Thyroid gland (tissue), 4 donors: ENCODE measurements around the gene RAB3GAP1. TPM values are rescaled to one million over a fixed set of nuclear protein-coding genes. Genes with fewer than 3 reads are reported as not detected.

Experiments used
- DNase-seq, 2 donors: peaks; one replicate each; pipeline ENCODE4 v3.0.0-alpha.2; 2019
- H3K27ac ChIP-seq, 3 donors: fragments of 200-600 bp; sonication (generic); 1 replicate in 2 of 3; 2 replicates in 1 of 3; pipeline ENCODE4 v1.5.1; 2016 to 2019; ENCODE audit warnings: mild to moderate bottlenecking in 1 of 3, moderate library complexity in 1 of 3
- H3K27me3 ChIP-seq: fragments of 200-600 bp; sonication (generic); one replicate; pipeline ENCODE4 v1.5.1; 2019
- H3K36me3 ChIP-seq, 2 donors: fragments of 200-600 bp; sonication (generic); one replicate each; pipeline ENCODE4 v1.5.1; 2016 to 2019
- H3K4me1 ChIP-seq, 2 donors: fragments of 200-600 bp; sonication (generic); one replicate each; pipeline ENCODE4 v1.5.1; 2017 to 2019
- H3K4me3 ChIP-seq, 3 donors: fragments of 200-600 bp; sonication (generic); replicated peaks in 1 of 3; 1 replicate in 2 of 3; 2 replicates in 1 of 3; pipeline ENCODE4 v1.5.1; 2016; ENCODE audit warnings: mild to moderate bottlenecking in 1 of 3
- H3K9me3 ChIP-seq: fragments of 200-600 bp; sonication (generic); one replicate; pipeline ENCODE4 v1.5.1; 2017
- POLR2A ChIP-seq, 2 donors: fragments of 450-650 bp; IDR thresholded peaks; one replicate each; pipeline ENCODE4 v1.6.1; 2017; ENCODE audit warnings: antibody characterized with exemption in 2 of 2, mild to moderate bottlenecking in 2 of 2, moderate library complexity in 1 of 2
- WGBS, 2 donors: methylation state at CpG; one replicate each; pipeline ENCODE4 v1.1.5; 2017; 5-methylcytosine and 5-hydroxymethylcytosine counted together
- intact Hi-C: fragments of 100-400 bp; cut with DNase I; formaldehyde crosslinking; loops from one replicate; pipeline ENCODE4 v1.15.1; 2023
- total RNA-seq, 4 donors: library from RNA; depleted of rRNA; stranded (reverse); fragments of >200 nt; gene quantifications; one replicate each; pipeline ENCODE4 v1.2.3, GENCODE V29; 2016
- TF ChIP-seq, protein P1 (sequence below), 6 experiments: fragments of 200-600 bp in 3 of 6; fragments of 450-650 bp in 3 of 6; sonication (generic) in 3 of 6; IDR thresholded peaks; one replicate each; pipeline ENCODE4 v1.5.1; 2016 to 2019; ENCODE audit warnings: antibody characterized with exemption in 6 of 6, mild to moderate bottlenecking in 2 of 6, inconsistent platforms in 1 of 6, moderate library complexity in 1 of 6

Gene RAB3GAP1
- total RNA-seq, 4 donors from 2014 or later, result 53.0 to 74.5 (median 54.3) TPM

DNA sequence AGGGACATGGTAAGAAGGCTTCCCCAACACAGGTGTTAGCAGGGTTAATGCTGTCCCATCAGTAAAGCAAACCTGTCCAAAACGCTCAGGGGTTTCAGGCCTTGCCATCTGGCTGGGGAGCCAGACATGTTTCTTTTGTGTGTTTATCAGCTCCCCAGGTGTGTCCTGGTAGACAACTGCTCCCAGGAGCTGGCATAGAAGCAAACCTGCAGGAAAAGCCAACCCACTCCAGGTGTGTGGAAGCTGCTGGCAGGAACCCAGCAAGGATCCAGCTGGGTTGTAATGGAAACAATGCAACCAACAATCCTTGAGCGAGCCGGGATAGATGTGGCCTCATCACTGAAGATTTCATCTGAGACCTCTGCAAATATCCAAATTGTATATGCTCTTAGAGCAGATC is 123.1 kb downstream of the RAB3GAP1 start:
- Histone ChIP-seq H3K27me3 (no peaks in the 10 kb centered on the region), H3K4me1 (no peaks in the 10 kb centered on the region), H3K36me3 (peaks cover 0 to 7% of the 10 kb centered on the region in 2 donors), H3K27ac (no peak overlapping the region), H3K9me3 (no peaks in the 10 kb centered on the region), H3K4me3 (no peak overlapping the region)
- intact Hi-C loops, result no loop called here
- 89 to 93% methylated on average over 3 of the region's 3 CpGs for whole genome bisulfite sequencing, 2 donors
- TF ChIP-seq POLR2A (IDR thresholded peaks at IDR 0.05), result no peak
- TF ChIP-seq, protein P1, sequence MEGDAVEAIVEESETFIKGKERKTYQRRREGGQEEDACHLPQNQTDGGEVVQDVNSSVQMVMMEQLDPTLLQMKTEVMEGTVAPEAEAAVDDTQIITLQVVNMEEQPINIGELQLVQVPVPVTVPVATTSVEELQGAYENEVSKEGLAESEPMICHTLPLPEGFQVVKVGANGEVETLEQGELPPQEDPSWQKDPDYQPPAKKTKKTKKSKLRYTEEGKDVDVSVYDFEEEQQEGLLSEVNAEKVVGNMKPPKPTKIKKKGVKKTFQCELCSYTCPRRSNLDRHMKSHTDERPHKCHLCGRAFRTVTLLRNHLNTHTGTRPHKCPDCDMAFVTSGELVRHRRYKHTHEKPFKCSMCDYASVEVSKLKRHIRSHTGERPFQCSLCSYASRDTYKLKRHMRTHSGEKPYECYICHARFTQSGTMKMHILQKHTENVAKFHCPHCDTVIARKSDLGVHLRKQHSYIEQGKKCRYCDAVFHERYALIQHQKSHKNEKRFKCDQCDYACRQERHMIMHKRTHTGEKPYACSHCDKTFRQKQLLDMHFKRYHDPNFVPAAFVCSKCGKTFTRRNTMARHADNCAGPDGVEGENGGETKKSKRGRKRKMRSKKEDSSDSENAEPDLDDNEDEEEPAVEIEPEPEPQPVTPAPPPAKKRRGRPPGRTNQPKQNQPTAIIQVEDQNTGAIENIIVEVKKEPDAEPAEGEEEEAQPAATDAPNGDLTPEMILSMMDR (IDR thresholded peaks at IDR 0.05), result no peak
- DNase-seq, result no peak

DNA sequence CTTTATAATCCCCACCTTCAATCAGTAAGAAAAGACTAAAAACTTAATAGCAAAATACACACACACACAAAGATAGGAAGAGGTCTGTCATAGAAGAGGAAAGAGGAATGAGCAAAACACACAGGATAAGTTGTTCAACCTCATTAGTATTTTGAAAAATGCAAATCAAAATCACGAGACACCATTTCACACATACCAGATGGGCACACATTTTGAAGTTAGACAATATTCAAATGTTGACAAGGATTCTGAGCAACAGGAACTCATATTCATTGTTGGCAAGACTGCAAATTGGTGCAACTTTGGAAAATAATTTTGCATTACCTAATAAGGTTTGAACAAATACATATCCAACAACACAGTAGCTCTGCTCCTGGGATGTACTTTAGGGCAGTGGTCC is 127.6 kb downstream of the RAB3GAP1 start:
- no peaks in the 10 kb centered on the region for H3K27me3 ChIP-seq
- no peaks in the 10 kb centered on the region for H3K9me3 ChIP-seq
- H3K27ac ChIP-seq, result no peak overlapping the region
- no peak for TF ChIP-seq POLR2A (IDR thresholded peaks at IDR 0.05)
- TF ChIP-seq, protein P1 (IDR thresholded peaks at IDR 0.05), result no peak
- WGBS, 2 donors, result 90 to 94% methylated on average over 1 of the region's 1 CpG
- no peak overlapping the region for H3K4me3 ChIP-seq
- H3K4me1 ChIP-seq, result no peaks in the 10 kb centered on the region
- H3K36me3 ChIP-seq, result no peaks in the 10 kb centered on the region
- intact Hi-C loops, result no loop called here
- no peak for DNase-seq

DNA sequence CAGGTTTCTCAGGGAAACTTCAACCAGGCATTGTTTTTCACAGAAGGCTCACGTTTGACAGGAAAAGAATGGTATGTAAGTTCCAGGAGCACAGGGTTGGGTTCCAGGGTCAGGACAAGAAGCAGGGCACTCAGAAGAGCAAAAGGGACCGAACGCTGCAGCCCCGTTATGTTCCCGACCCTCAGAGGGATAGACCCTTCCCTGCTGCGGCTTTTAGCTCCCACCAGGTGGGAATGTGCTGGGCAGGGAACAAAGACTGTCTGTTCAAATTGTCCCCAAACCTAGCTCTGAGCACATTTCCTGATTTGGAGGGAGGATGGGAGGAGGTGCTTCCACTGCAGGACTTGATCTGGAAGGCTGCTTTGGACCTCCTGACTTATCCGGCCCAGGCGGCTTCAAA is 130.1 kb downstream of the RAB3GAP1 start:
- H3K27me3 ChIP-seq, result no peaks in the 10 kb centered on the region
- no peak for DNase-seq
- TF ChIP-seq, protein P1 (IDR thresholded peaks at IDR 0.05), result no peak
- no peak for TF ChIP-seq POLR2A (IDR thresholded peaks at IDR 0.05)
- no peak overlapping the region for H3K27ac ChIP-seq
- no peaks in the 10 kb centered on the region for H3K9me3 ChIP-seq
- intact Hi-C loops, result no loop called here
- 77 to 80% methylated on average over 8 of the region's 8 CpGs for WGBS, 2 donors
- H3K4me1 ChIP-seq, result no peaks in the 10 kb centered on the region
- H3K4me3 ChIP-seq, result no peak overlapping the region
- no peaks in the 10 kb centered on the region for H3K36me3 ChIP-seq

DNA sequence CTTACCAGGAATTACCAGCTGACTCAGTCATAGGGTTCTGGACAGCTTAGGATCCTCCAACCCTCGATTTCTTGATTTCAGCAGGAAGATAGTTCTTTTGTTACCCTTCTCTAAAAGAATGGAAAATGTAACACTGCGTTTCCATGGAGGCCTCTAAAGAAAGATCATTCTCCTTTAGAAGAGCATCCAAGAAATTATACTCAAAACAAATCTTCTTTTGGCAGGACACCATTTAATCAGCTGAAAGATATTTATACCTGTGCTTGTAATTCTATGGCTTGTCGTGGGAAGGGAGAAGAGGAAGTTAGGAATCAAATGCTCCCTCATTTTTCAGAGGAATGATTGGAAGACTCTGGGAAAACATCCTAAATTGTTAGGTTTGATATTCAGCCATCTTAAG is 130.5 kb downstream of the RAB3GAP1 start:
- Histone ChIP-seq H3K4me3 (no peak overlapping the region), H3K9me3 (no peaks in the 10 kb centered on the region), H3K36me3 (no peaks in the 10 kb centered on the region), H3K27ac (no peak overlapping the region), H3K4me1 (no peaks in the 10 kb centered on the region), H3K27me3 (no peaks in the 10 kb centered on the region)
- DNase-seq, result no peak
- TF ChIP-seq, protein P1 (IDR thresholded peaks at IDR 0.05), result no peak
- TF ChIP-seq POLR2A (IDR thresholded peaks at IDR 0.05), result no peak
- intact Hi-C loops, result no loop called here
- 84 to 86% methylated on average over 3 of the region's 3 CpGs for WGBS, 2 donors

DNA sequence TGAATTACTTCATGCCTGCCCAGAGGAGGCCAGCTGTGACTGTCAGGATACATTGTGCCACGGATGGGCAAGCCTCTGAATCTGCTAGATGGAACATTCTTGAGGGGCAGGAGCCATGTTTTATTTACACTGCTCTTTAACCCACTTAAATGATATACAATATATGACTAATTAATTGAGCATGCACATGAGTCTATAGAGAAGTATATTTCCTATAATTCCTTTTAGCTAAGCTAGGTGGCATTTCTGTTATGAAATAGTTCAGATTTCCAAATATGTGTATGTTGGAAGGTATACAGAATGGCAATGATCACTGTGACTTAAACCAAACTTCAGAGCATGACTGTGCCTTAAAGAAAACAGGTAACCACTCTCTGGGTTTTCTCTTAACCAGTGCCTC is 131.7 kb downstream of the RAB3GAP1 start:
- no peaks in the 10 kb centered on the region for H3K27me3 ChIP-seq
- no peaks in the 10 kb centered on the region for H3K4me1 ChIP-seq
- no peaks in the 10 kb centered on the region for H3K9me3 ChIP-seq
- H3K27ac ChIP-seq, result no peak overlapping the region
- TF ChIP-seq, protein P1 (IDR thresholded peaks at IDR 0.05), result no peak
- TF ChIP-seq POLR2A (IDR thresholded peaks at IDR 0.05), result no peak
- H3K4me3 ChIP-seq, result no peak overlapping the region
- no peak for DNase-seq
- no peaks in the 10 kb centered on the region for H3K36me3 ChIP-seq
- intact Hi-C loops, result no loop called here
- WGBS, 2 donors, result 76 to 88% methylated on average over 1 of the region's 1 CpG
